CD4-positive, alpha-beta memory T cell (primary cell): ENCODE results near the gene FAM43A. TPM values are rescaled to one million over a fixed set of nuclear protein-coding genes. Genes with fewer than 3 reads are reported as not detected.

Experiments used
- CTCF ChIA-PET: fragments of 350-600 bp; sonication (Branson Sonifier 250); formaldehyde crosslinking; loops from one replicate; lab custom pipeline; 2021; ENCODE audit warnings: inconsistent platforms; ENCODE audit not compliant: partially characterized antibody; lab: Charles Lee
- POLR2A ChIA-PET: fragments of 350-600 bp; sonication (Branson Sonifier 250); formaldehyde crosslinking; loops from one replicate; lab custom pipeline; 2021; ENCODE audit not compliant: partially characterized antibody; lab: Charles Lee
- DNase-seq, 5 donors: peaks; one replicate each; pipeline versions ENCODE4 v3.0.0 to v3.0.0-alpha.2; 2020 to 2022; ENCODE audit warnings: mixed read lengths in 1 of 5
- H3K27ac ChIP-seq: one replicate; pipeline ENCODE4 v1.7.0; 2013; ENCODE audit warnings: low read depth, low read length
- H3K27me3 ChIP-seq: 2 replicates; pipeline ENCODE4 v1.7.0; 2013; ENCODE audit warnings: mild to moderate bottlenecking, low read length, moderate library complexity; ENCODE audit not compliant: insufficient read depth
- H3K36me3 ChIP-seq: 2 replicates; pipeline ENCODE4 v1.7.0; 2013; ENCODE audit warnings: mild to moderate bottlenecking, low read length, moderate library complexity; ENCODE audit not compliant: insufficient read depth
- H3K4me1 ChIP-seq: 2 replicates; pipeline ENCODE4 v1.7.0; 2013; ENCODE audit warnings: mild to moderate bottlenecking, low read length, moderate library complexity; ENCODE audit not compliant: insufficient read depth
- H3K4me3 ChIP-seq, 2 donors: one replicate each; pipeline ENCODE4 v1.7.0; 2013; ENCODE audit warnings: low read length in 2 of 2, mild to moderate bottlenecking in 1 of 2
- H3K9me3 ChIP-seq, 2 donors: one replicate each; pipeline ENCODE4 v1.7.0; 2013; ENCODE audit warnings: low read length in 2 of 2, control low read depth in 1 of 2; ENCODE audit not compliant: control insufficient read depth in 1 of 2
- H3K27ac Mint-ChIP-seq, 7 donors: one replicate each; pipeline ENCODE4 v1.8.0; 2020 to 2021; ENCODE audit warnings: mixed read lengths in 7 of 7, mild to moderate bottlenecking in 6 of 7, inconsistent platforms in 3 of 7, moderate library complexity in 3 of 7
- H3K27me3 Mint-ChIP-seq, 2 donors: one replicate each; pipeline ENCODE4 v1.8.0; 2020 to 2021; ENCODE audit warnings: mixed read lengths in 2 of 2
- H3K36me3 Mint-ChIP-seq, 2 donors: one replicate each; pipeline ENCODE4 v1.8.0; 2020 to 2021; ENCODE audit warnings: mixed read lengths in 2 of 2, inconsistent platforms in 1 of 2, mild to moderate bottlenecking in 1 of 2
- H3K4me1 Mint-ChIP-seq, 4 donors: one replicate each; pipeline ENCODE4 v1.8.0; 2020 to 2021; ENCODE audit warnings: mixed read lengths in 4 of 4, mild to moderate bottlenecking in 1 of 4
- H3K4me3 Mint-ChIP-seq, 8 donors: one replicate each; pipeline ENCODE4 v1.8.0; 2020 to 2021; ENCODE audit warnings: mixed read lengths in 8 of 8, mild to moderate bottlenecking in 7 of 8, moderate library complexity in 6 of 8, inconsistent platforms in 3 of 8
- H3K9me3 Mint-ChIP-seq, 8 donors: one replicate each; pipeline ENCODE4 v1.8.0; 2020 to 2021; ENCODE audit warnings: mixed read lengths in 8 of 8, mild to moderate bottlenecking in 5 of 8, inconsistent platforms in 3 of 8, moderate library complexity in 1 of 8
- intact Hi-C: fragments of 100-400 bp; cut with micrococcal nuclease; formaldehyde crosslinking; loops from one replicate; pipeline ENCODE4 v1.15.1; 2023
- polyA plus RNA-seq, 2 donors: library from polyadenylated mRNA; unstranded; fragments of 300-500 nt; fragmentation: Illumina TruSeq; gene quantifications; one replicate each; pipeline ENCODE4 v1.2.3, GENCODE V29; 2021
- total RNA-seq, 2 experiments: library from RNA; stranded (reverse); gene quantifications; one replicate each; pipeline ENCODE4 v1.2.3, GENCODE V29; 2021

FAM43A gene
- total and polyA plus RNA-seq, 4 experiments from 2014 or later = 0.34 to 9.9 (median 7.7) TPM

- POLR2A ChIA-PET = no interaction called here
- H3K36me3 Mint-ChIP-seq = peaks cover 45 to 67% of the 10 kb centered on the region in 2 donors
- Histone ChIP-seq H3K27me3 (no peaks in the 10 kb centered on the region), H3K4me3 (no peak overlapping the region), H3K27ac (no peak overlapping the region), H3K36me3 (peaks cover 44% of the 10 kb centered on the region), H3K4me1 (peaks cover 10% of the 10 kb centered on the region), H3K9me3 (no peaks in the 10 kb centered on the region)
- no peak for DNase-seq
- intact Hi-C loops = no loop called here
- H3K4me1 Mint-ChIP-seq = peaks cover 19 to 39% (median 22%) of the 10 kb centered on the region in 4 donors
- H3K9me3 Mint-ChIP-seq = peaks cover 0 to 2% (median 0%) of the 10 kb centered on the region in 8 donors
- no peaks in the 10 kb centered on the region for H3K27me3 Mint-ChIP-seq
- H3K4me3 Mint-ChIP-seq = no peak overlapping the region
- H3K27ac Mint-ChIP-seq = no peak overlapping the region
- CTCF ChIA-PET = interaction anchor here (12.8 kb wide), 1 partner anchor 21 kb away, joined by 281 read pairs; the partner anchor contains the start of gene FAM43A
These were observed 20.8 kb upstream of the FAM43A start for GRCh38 chr3:194664857-194665256.

GRCh38 chr3:194667363-194667762 is 18.3 kb upstream of the FAM43A start:
- Histone ChIP-seq H3K9me3 (no peaks in the 10 kb centered on the region), H3K27me3 (no peaks in the 10 kb centered on the region), H3K4me3 (no peak overlapping the region), H3K36me3 (peaks cover 36% of the 10 kb centered on the region), H3K27ac (no peak overlapping the region), H3K4me1 (peaks cover 16% of the 10 kb centered on the region)
- no peak for DNase-seq
- intact Hi-C loops = no loop called here
- no peaks in the 10 kb centered on the region for H3K27me3 Mint-ChIP-seq
- H3K36me3 Mint-ChIP-seq = peaks cover 39 to 60% of the 10 kb centered on the region in 2 donors
- CTCF ChIA-PET = interaction anchor here (1.3 to 12.8 kb wide), 4 partner anchors 18 to 590 kb away, joined by 4 to 281 read pairs (median 32); partner anchors contain the start of gene FAM43A
- H3K4me1 Mint-ChIP-seq = peaks cover 22 to 45% (median 30%) of the 10 kb centered on the region in 4 donors
- H3K4me3 Mint-ChIP-seq = no peak overlapping the region
- POLR2A ChIA-PET = interaction anchor here (10.1 kb wide), 1 partner anchor 19 kb away, joined by 262 read pairs; the partner anchor contains the start of gene FAM43A
- H3K27ac Mint-ChIP-seq = no peak overlapping the region
- H3K9me3 Mint-ChIP-seq = peaks cover 0 to 2% (median 0%) of the 10 kb centered on the region in 8 donors

GRCh38 chr3:194671511-194671899 is 14.2 kb upstream of the FAM43A start:
- peak; percentile 46 to 63 (median 52) for DNase-seq
- intact Hi-C loops = loop anchor here (1.0 to 5.0 kb wide), 2 partner anchors 184 to 435 kb away; partner anchors contain the start of gene ATP13A3

GRCh38 chr3:194671900-194672808 is 13.5 kb upstream of the FAM43A start, which contains the start of gene LSG1:
Gene LSG1 (minus strand): TSS chr3:194672191. CDS start chr3:194672162, 29 bp downstream.
- Histone ChIP-seq H3K4me3 (peak within 1 kb of the TSS; percentile 85 to 88), H3K4me1 (peaks cover 32% of the 10 kb centered on the region), H3K36me3 (peaks cover 16% of the 10 kb centered on the region), H3K27me3 (no peaks in the 10 kb centered on the region), H3K9me3 (no peaks in the 10 kb centered on the region), H3K27ac (peak within 1 kb of the TSS; percentile 95)
- H3K27me3 Mint-ChIP-seq = peaks cover 0 to 4% of the 10 kb centered on the region in 2 donors
- peak within 1 kb of the TSS; percentile 98 to 99 (median 99) for H3K27ac Mint-ChIP-seq
- intact Hi-C loops = loop anchor here (1.0 to 5.0 kb wide), 5 partner anchors 13 to 588 kb away; partner anchors contain the start of genes ATP13A3 and FAM43A
- CTCF ChIA-PET = interaction anchor here (0.8 to 12.8 kb wide), 17 partner anchors 11 to 598 kb away, joined by 3 to 281 read pairs (median 5); partner anchors contain the start of genes FAM43A, TMEM44 and XXYLT1
- H3K4me3 Mint-ChIP-seq = peak within 1 kb of the TSS; percentile 97 to 100 (median 99)
- H3K36me3 Mint-ChIP-seq = peaks cover 15 to 31% of the 10 kb centered on the region in 2 donors
- POLR2A ChIA-PET = interaction anchor here (0.9 to 10.1 kb wide), 22 partner anchors 8 to 1223 kb away, joined by 3 to 262 read pairs (median 4); partner anchors contain the start of genes ACAP2, FAM43A, PPP1R2 and TMEM44
- DNase-seq = peak; percentile 87 to 90 (median 89)
- peaks cover 0 to 2% (median 0%) of the 10 kb centered on the region in 8 donors for H3K9me3 Mint-ChIP-seq
- H3K4me1 Mint-ChIP-seq = peaks cover 26 to 52% (median 38%) of the 10 kb centered on the region in 4 donors

More at GRCh38 chr3:194671511-194671899, 14.2 kb upstream of the FAM43A start:
- Mint-ChIP-seq H3K4me3 (peak overlapping the region; percentile 97 to 100 (median 99)), H3K27me3 (peaks cover 0 to 4% of the 10 kb centered on the region in 2 donors), H3K4me1 (peaks cover 27 to 52% (median 38%) of the 10 kb centered on the region in 4 donors), H3K9me3 (peaks cover 0 to 2% (median 0%) of the 10 kb centered on the region in 8 donors), H3K36me3 (peaks cover 15 to 34% of the 10 kb centered on the region in 2 donors), H3K27ac (peak overlapping the region; percentile 98 to 99 (median 99))
- H3K9me3 ChIP-seq = no peaks in the 10 kb centered on the region
- CTCF ChIA-PET = interaction anchor here (0.8 to 12.8 kb wide), 17 partner anchors 10 to 599 kb away, joined by 3 to 281 read pairs (median 5); partner anchors contain the start of genes FAM43A, TMEM44 and XXYLT1
- peaks cover 32% of the 10 kb centered on the region for H3K4me1 ChIP-seq
- H3K27me3 ChIP-seq = no peaks in the 10 kb centered on the region
- POLR2A ChIA-PET = interaction anchor here (0.9 to 10.1 kb wide), 15 partner anchors 8 to 871 kb away, joined by 3 to 262 read pairs (median 5); partner anchors contain the start of genes ACAP2, FAM43A, PPP1R2 and TMEM44
- H3K27ac ChIP-seq = peak overlapping the region; percentile 95
- peak overlapping the region; percentile 85 to 88 for H3K4me3 ChIP-seq
- H3K36me3 ChIP-seq = peaks cover 16% of the 10 kb centered on the region

GRCh38 chr3:194672876-194673275 is 12.8 kb upstream of the FAM43A start:
- Mint-ChIP-seq H3K27me3 (peaks cover 0 to 4% of the 10 kb centered on the region in 2 donors), H3K4me3 (peak overlapping the region; percentile 71 to 99 (median 98)), H3K4me1 (peaks cover 24 to 52% (median 37%) of the 10 kb centered on the region in 4 donors), H3K9me3 (peaks cover 0 to 2% (median 0%) of the 10 kb centered on the region in 8 donors), H3K36me3 (peaks cover 15 to 30% of the 10 kb centered on the region in 2 donors), H3K27ac (peak overlapping the region; percentile 3 to 99 (median 99))
- Histone ChIP-seq H3K27me3 (no peaks in the 10 kb centered on the region), H3K9me3 (no peaks in the 10 kb centered on the region), H3K4me3 (peak overlapping the region; percentile 85 to 88), H3K27ac (peak overlapping the region; percentile 95), H3K4me1 (peaks cover 32% of the 10 kb centered on the region), H3K36me3 (peaks cover 16% of the 10 kb centered on the region)
- POLR2A ChIA-PET = interaction anchor here (1.0 to 10.1 kb wide), 15 partner anchors 11 to 1223 kb away, joined by 3 to 262 read pairs (median 5); partner anchors contain the start of genes ACAP2, FAM43A, PPP1R2 and TMEM44
- DNase-seq = no peak
- intact Hi-C loops = loop anchor here (1.0 to 5.0 kb wide), 4 partner anchors 12 to 587 kb away; partner anchors contain the start of genes ATP13A3 and FAM43A
- CTCF ChIA-PET = interaction anchor here (1.1 to 12.8 kb wide), 9 partner anchors 13 to 597 kb away, joined by 3 to 281 read pairs (median 18); partner anchors contain the start of genes FAM43A, TMEM44 and XXYLT1

GRCh38 chr3:194673761-194674160 is 11.9 kb upstream of the FAM43A start:
- Histone ChIP-seq H3K9me3 (no peaks in the 10 kb centered on the region), H3K27ac (no peak overlapping the region), H3K4me1 (peaks cover 32% of the 10 kb centered on the region), H3K27me3 (no peaks in the 10 kb centered on the region), H3K36me3 (peaks cover 8% of the 10 kb centered on the region), H3K4me3 (no peak overlapping the region)
- ChIA-PET CTCF (interaction anchor here (0.9 to 12.8 kb wide), 6 partner anchors 12 to 596 kb away, joined by 3 to 281 read pairs (median 24); partner anchors contain the start of genes FAM43A and XXYLT1), POLR2A (interaction anchor here (1.7 to 10.1 kb wide), 2 partner anchors 12 to 90 kb away, joined by 6 to 262 read pairs; partner anchors contain the start of gene FAM43A)
- H3K9me3 Mint-ChIP-seq = peaks cover 0 to under 1% (median 0%) of the 10 kb centered on the region in 8 donors
- H3K36me3 Mint-ChIP-seq = peaks cover 10 to 24% of the 10 kb centered on the region in 2 donors
- H3K4me3 Mint-ChIP-seq = peak overlapping the region in 2 of 8 donors; percentile 13 to 62
- peaks cover 0 to 4% of the 10 kb centered on the region in 2 donors for H3K27me3 Mint-ChIP-seq
- intact Hi-C loops = loop anchor here (5.0 kb wide), 1 partner anchor 186 kb away; the partner anchor contains the start of gene ATP13A3
- H3K27ac Mint-ChIP-seq = peak overlapping the region in 2 of 7 donors; percentile 7 to 99
- no peak for DNase-seq
- H3K4me1 Mint-ChIP-seq = peaks cover 19 to 43% (median 31%) of the 10 kb centered on the region in 4 donors
